ENCODE measurements around the gene ZYX.

DNA sequence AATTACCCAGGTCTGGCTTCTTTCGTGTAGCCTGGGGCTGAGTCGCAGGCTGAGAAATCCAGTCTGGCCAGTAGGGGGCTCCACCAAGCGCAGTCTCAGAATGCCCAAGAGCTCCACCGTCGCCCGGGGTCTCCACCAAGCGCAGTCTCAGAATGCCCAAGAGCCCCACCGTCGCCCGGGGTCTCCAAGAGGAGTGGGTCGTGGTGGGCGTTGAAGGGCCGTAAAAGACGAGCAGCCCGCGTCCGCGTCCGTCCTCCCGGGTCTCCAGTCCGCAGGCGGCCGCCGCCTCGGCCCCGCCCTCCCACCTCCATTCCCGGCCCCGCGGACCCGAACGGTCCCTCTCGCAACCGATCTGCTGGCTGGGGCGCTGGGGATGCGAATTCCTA is 892 bp upstream of the ZYX start:
- TF ChIP-seq, protein P1, sequence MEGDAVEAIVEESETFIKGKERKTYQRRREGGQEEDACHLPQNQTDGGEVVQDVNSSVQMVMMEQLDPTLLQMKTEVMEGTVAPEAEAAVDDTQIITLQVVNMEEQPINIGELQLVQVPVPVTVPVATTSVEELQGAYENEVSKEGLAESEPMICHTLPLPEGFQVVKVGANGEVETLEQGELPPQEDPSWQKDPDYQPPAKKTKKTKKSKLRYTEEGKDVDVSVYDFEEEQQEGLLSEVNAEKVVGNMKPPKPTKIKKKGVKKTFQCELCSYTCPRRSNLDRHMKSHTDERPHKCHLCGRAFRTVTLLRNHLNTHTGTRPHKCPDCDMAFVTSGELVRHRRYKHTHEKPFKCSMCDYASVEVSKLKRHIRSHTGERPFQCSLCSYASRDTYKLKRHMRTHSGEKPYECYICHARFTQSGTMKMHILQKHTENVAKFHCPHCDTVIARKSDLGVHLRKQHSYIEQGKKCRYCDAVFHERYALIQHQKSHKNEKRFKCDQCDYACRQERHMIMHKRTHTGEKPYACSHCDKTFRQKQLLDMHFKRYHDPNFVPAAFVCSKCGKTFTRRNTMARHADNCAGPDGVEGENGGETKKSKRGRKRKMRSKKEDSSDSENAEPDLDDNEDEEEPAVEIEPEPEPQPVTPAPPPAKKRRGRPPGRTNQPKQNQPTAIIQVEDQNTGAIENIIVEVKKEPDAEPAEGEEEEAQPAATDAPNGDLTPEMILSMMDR (IDR thresholded peaks at IDR 0.05) = peak; percentile 86 to 96 (median 92)
- TF ChIP-seq POLR2AphosphoS5 (IDR thresholded peaks at IDR 0.05) = peak in 1 of 2 donors; percentile 11
